ENCODE results near the gene MYADM. TPM values are rescaled to one million over a fixed set of nuclear protein-coding genes. Genes with fewer than 3 reads are reported as not detected.
A peak's percentile ranks its signal among the peaks of the same experiment; 100 is the strongest.

The MYADM gene
- total and polyA plus RNA-seq, 4 donors: 2.6 to 28.0 (median 6.6) TPM

DNA sequence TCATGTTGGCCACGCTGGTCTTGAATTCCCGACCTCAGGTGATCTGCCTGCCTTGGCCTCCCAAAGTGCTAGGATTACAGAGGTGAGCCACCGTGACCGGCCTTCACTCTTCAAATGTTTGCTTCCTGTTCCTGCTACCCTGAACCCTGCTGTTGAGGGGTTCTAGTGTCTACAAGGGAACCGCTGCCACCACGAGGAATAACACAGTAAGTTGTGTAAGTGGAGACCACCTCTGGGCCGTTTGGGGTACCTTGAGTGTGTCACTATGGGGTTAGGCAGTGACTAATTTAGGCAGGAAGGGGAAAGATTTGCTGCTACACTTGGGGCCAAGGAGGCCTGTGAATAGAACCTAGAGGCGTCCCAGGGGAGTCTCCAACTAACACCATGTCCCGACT lies 2.2 kb upstream of the MYADM start:
- H3K27me3 ChIP-seq (ENCODE audit: control insufficient read depth in 4 of 4, insufficient read depth in 4 of 4, low read length in 3 of 4): no peaks in the 10 kb centered on the region
- no peak overlapping the region for H3K9ac ChIP-seq (ENCODE audit: low read depth in 1 of 2, low read length in 2 of 2)
- WGBS: 73% methylated on average over 9 of the region's 9 CpGs
- H3K4me3 ChIP-seq (ENCODE audit: low read depth in 1 of 3, low read length in 3 of 3): no peak overlapping the region
- no peak for DNase-seq (ENCODE audit: low spot score)
- H3K9me3 ChIP-seq (ENCODE audit: control insufficient read depth in 4 of 4, low read length in 3 of 4): no peaks in the 10 kb centered on the region
- no peak overlapping the region for H3K27ac ChIP-seq (ENCODE audit: low read depth in 1 of 2, low read length in 2 of 2)
- H3K4me1 ChIP-seq (ENCODE audit: control insufficient read depth in 4 of 4, insufficient read depth in 4 of 4, low read length in 3 of 4): peaks cover 3 to 16% (median 12%) of the 10 kb centered on the region in 4 donors
- no peak for TF ChIP-seq YY1 (IDR thresholded peaks at IDR 0.05)
- H3K36me3 ChIP-seq (ENCODE audit: control insufficient read depth in 4 of 4, insufficient read depth in 3 of 4, low read depth in 1 of 4, low read length in 3 of 4): no peaks in the 10 kb centered on the region

GRCh38 chr19:53865918-53866864 lies 1.5 kb upstream of the MYADM start:
- no peak overlapping the region for H3K9ac ChIP-seq (ENCODE audit: low read depth in 1 of 2, low read length in 2 of 2)
- no peaks in the 10 kb centered on the region for H3K9me3 ChIP-seq (ENCODE audit: control insufficient read depth in 4 of 4, low read length in 3 of 4)
- 39% methylated on average over 50 of the region's 50 CpGs for WGBS
- peak overlapping the region in 1 of 3 donors; percentile 28 for H3K4me3 ChIP-seq (ENCODE audit: low read depth in 1 of 3, low read length in 3 of 3)
- peak overlapping the region; percentile 49 to 76 for H3K27ac ChIP-seq (ENCODE audit: low read depth in 1 of 2, low read length in 2 of 2)
- peaks cover 3 to 21% (median 13%) of the 10 kb centered on the region in 4 donors for H3K4me1 ChIP-seq (ENCODE audit: control insufficient read depth in 4 of 4, insufficient read depth in 4 of 4, low read length in 3 of 4)
- H3K36me3 ChIP-seq (ENCODE audit: control insufficient read depth in 4 of 4, insufficient read depth in 3 of 4, low read depth in 1 of 4, low read length in 3 of 4): no peaks in the 10 kb centered on the region
- DNase-seq (ENCODE audit: low spot score): no peak
- no peaks in the 10 kb centered on the region for H3K27me3 ChIP-seq (ENCODE audit: control insufficient read depth in 4 of 4, insufficient read depth in 4 of 4, low read length in 3 of 4)
- TF ChIP-seq MAX (IDR thresholded peaks at IDR 0.05) (no peak), YY1 (IDR thresholded peaks at IDR 0.05) (no peak), HNF4A (conservative IDR thresholded peaks at IDR 0.05) (no peak), SP1 (IDR thresholded peaks at IDR 0.05) (no peak), FOXA1 (IDR thresholded peaks at IDR 0.05) (no peak), HNF4G (IDR thresholded peaks at IDR 0.05) (no peak), JUND (IDR thresholded peaks at IDR 0.05) (no peak)
- TF ChIP-seq, protein P1, sequence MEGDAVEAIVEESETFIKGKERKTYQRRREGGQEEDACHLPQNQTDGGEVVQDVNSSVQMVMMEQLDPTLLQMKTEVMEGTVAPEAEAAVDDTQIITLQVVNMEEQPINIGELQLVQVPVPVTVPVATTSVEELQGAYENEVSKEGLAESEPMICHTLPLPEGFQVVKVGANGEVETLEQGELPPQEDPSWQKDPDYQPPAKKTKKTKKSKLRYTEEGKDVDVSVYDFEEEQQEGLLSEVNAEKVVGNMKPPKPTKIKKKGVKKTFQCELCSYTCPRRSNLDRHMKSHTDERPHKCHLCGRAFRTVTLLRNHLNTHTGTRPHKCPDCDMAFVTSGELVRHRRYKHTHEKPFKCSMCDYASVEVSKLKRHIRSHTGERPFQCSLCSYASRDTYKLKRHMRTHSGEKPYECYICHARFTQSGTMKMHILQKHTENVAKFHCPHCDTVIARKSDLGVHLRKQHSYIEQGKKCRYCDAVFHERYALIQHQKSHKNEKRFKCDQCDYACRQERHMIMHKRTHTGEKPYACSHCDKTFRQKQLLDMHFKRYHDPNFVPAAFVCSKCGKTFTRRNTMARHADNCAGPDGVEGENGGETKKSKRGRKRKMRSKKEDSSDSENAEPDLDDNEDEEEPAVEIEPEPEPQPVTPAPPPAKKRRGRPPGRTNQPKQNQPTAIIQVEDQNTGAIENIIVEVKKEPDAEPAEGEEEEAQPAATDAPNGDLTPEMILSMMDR (IDR thresholded peaks at IDR 0.05; ENCODE audit: low read depth, low read length, missing input control): no peak
- TF ChIP-seq, protein P2, sequence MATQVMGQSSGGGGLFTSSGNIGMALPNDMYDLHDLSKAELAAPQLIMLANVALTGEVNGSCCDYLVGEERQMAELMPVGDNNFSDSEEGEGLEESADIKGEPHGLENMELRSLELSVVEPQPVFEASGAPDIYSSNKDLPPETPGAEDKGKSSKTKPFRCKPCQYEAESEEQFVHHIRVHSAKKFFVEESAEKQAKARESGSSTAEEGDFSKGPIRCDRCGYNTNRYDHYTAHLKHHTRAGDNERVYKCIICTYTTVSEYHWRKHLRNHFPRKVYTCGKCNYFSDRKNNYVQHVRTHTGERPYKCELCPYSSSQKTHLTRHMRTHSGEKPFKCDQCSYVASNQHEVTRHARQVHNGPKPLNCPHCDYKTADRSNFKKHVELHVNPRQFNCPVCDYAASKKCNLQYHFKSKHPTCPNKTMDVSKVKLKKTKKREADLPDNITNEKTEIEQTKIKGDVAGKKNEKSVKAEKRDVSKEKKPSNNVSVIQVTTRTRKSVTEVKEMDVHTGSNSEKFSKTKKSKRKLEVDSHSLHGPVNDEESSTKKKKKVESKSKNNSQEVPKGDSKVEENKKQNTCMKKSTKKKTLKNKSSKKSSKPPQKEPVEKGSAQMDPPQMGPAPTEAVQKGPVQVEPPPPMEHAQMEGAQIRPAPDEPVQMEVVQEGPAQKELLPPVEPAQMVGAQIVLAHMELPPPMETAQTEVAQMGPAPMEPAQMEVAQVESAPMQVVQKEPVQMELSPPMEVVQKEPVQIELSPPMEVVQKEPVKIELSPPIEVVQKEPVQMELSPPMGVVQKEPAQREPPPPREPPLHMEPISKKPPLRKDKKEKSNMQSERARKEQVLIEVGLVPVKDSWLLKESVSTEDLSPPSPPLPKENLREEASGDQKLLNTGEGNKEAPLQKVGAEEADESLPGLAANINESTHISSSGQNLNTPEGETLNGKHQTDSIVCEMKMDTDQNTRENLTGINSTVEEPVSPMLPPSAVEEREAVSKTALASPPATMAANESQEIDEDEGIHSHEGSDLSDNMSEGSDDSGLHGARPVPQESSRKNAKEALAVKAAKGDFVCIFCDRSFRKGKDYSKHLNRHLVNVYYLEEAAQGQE (IDR thresholded peaks at IDR 0.05): no peak
- TF ChIP-seq, protein P3, sequence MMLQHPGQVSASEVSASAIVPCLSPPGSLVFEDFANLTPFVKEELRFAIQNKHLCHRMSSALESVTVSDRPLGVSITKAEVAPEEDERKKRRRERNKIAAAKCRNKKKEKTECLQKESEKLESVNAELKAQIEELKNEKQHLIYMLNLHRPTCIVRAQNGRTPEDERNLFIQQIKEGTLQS (IDR thresholded peaks at IDR 0.05): no peak

GRCh38 chr19:53866865-53867224 lies 838 bp upstream of the MYADM start:
- no peak for DNase-seq (ENCODE audit: low spot score)
- WGBS: 67% methylated on average over 14 of the region's 14 CpGs
- TF ChIP-seq HNF4A (conservative IDR thresholded peaks at IDR 0.05): no peak
- TF ChIP-seq EGR1 (IDR thresholded peaks at IDR 0.05; ENCODE audit: low read depth in 2 of 2): no peak
- TF ChIP-seq SP1 (IDR thresholded peaks at IDR 0.05): no peak
- TF ChIP-seq, protein P3 (IDR thresholded peaks at IDR 0.05): no peak
- TF ChIP-seq TAF1 (conservative IDR thresholded peaks at IDR 0.05): no peak
- no peak for TF ChIP-seq FOXA1 (IDR thresholded peaks at IDR 0.05)
- TF ChIP-seq RAD21 (IDR thresholded peaks at IDR 0.05): no peak
- TF ChIP-seq, protein P2 (IDR thresholded peaks at IDR 0.05): no peak
- no peak for TF ChIP-seq YY1 (IDR thresholded peaks at IDR 0.05)
- no peak for TF ChIP-seq JUND (IDR thresholded peaks at IDR 0.05)
- no peak for TF ChIP-seq NR2F2 (IDR thresholded peaks at IDR 0.05)

More at GRCh38 chr19:53866865-53867224, 838 bp upstream of the MYADM start:
- Histone ChIP-seq H3K27me3 (ENCODE audit: control insufficient read depth in 4 of 4, insufficient read depth in 4 of 4, low read length in 3 of 4) (no peaks in the 10 kb centered on the region), H3K4me3 (ENCODE audit: low read depth in 1 of 3, low read length in 3 of 3) (no peak overlapping the region), H3K9ac (ENCODE audit: low read depth in 1 of 2, low read length in 2 of 2) (peak overlapping the region in 1 of 2 donors; percentile 14), H3K36me3 (ENCODE audit: control insufficient read depth in 4 of 4, insufficient read depth in 3 of 4, low read depth in 1 of 4, low read length in 3 of 4) (no peaks in the 10 kb centered on the region), H3K27ac (ENCODE audit: low read depth in 1 of 2, low read length in 2 of 2) (peak overlapping the region; percentile 49 to 76), H3K9me3 (ENCODE audit: control insufficient read depth in 4 of 4, low read length in 3 of 4) (no peaks in the 10 kb centered on the region), H3K4me1 (ENCODE audit: control insufficient read depth in 4 of 4, insufficient read depth in 4 of 4, low read length in 3 of 4) (peaks cover 3 to 21% (median 13%) of the 10 kb centered on the region in 4 donors)
